Measurements from ENCODE around the gene MEGF11.

Gene MEGF11

DNA sequence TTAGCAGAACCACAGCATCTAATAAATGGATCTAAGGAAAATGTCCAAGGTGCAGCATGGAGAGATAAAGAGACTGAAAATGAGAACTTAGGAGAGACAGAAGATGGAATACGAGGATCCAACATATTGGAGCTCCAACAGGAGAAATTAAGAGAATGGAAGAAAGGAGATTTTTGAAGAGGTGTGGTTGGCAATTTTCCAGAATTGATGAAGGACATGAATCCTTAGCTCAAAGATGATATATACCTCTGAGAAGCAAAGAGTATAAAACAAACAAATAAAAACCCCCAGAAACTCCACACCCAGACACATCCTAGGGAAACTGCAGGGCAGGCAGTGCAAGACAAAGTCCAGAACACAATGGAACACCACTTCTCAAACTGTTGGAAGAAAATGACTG lies 141.2 kb downstream of the MEGF11 start:
- no peak for DNase-seq (ENCODE audit: low spot score)

- no peak for DNase-seq (ENCODE audit: low spot score)
Measured at GRCh38 chr15:66111363-66111762, 142.2 kb downstream of the MEGF11 start.

DNA sequence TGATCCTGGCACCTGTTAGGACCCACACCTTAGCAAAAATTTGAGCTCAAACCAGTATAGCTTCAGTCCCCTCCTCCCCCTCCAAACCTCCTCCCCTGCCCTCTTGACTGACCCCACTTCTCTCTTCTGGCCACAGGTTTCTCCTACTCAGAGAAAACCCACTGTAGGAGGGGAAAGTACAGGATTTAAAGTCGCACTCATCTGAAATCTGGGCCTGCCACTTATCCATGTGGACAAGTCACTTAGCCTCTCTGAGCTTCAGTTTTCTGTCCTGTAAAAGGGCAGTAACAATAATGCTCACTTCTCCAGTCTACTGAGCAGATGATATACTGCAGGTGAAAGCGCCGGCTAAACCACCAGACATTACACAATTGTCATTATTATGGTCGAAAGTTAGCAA lies 142.7 kb downstream of the MEGF11 start:
- DNase-seq (ENCODE audit: low spot score) = no peak

DNA sequence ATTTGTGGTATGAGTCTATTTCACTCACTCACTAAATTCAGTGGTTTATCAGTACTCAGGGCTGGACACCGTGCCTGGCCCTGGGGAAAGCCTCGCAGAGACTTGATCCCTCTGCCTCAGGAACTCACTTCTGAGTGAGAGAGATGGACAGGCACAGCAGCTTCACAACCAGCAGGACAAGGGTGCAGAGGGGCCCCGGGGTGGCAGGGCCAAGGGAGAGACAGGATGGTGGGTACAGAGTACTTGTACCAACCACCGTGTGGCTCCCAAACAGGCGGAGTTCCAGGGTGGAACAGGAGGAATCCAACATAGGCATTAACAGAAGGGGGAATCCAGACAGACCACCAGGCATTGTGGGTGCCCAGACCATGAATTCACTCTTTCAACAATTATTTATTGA lies 143.7 kb downstream of the MEGF11 start:
- DNase-seq (ENCODE audit: low spot score) = no peak

DNA sequence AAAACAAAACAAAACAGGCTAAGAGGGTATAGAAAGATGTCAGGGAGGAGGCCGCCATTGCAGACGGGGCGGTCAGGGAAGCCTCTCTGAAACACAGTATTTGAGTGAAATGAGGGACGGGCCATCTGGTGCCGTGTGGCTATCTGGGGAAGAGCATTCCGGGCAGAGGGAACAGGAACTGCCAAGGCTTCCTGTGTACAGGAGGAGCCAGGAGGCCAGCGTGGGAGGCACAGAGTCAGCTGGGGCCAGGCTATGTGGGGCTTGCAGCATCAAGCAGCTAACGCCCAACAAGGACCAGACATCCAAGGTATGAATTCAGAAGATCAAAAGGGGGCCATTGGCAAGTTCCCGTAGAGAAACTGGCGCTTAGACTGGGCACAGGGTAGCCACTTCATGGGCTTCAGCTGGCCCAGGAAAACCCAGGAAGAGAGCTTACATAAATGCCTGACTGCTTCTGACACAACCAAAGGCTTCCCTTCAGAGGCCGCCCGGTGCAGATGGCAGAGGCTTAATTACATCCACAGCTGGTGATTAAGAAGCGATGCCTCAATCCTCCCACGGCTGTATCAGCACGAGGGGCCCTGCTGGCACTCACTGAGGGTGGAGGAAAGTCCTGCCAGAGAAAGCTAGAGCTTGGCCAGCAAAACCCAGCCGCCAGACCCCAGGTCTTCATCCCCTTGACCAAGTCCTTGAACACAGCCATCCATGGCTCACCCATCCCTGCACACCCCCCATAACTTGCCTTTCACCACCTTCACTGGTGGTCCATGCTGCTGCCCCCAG lies 144.9 kb downstream of the MEGF11 start:
- no peak for DNase-seq (ENCODE audit: low spot score)

DNA sequence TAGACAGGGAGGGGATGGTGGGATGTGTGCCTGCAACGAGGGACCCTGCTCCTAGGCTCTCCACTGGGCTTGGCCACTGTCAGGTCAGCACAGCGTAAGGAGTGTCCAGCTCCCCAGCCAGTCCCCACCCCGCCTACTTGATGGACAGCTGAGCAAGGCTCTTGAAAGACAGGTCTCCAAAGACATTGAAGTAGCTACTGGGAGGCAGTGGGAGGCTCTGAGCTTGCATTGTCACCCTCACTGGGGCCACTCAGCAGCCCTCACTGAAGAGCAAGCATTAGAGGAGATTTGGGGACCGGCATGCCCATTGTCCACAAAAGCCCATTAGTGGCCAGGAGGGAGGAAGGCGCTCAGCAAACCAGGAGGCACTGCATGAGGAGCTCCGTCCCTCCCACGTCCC lies 146.5 kb downstream of the MEGF11 start:
- DNase-seq (ENCODE audit: low spot score) = no peak

DNA sequence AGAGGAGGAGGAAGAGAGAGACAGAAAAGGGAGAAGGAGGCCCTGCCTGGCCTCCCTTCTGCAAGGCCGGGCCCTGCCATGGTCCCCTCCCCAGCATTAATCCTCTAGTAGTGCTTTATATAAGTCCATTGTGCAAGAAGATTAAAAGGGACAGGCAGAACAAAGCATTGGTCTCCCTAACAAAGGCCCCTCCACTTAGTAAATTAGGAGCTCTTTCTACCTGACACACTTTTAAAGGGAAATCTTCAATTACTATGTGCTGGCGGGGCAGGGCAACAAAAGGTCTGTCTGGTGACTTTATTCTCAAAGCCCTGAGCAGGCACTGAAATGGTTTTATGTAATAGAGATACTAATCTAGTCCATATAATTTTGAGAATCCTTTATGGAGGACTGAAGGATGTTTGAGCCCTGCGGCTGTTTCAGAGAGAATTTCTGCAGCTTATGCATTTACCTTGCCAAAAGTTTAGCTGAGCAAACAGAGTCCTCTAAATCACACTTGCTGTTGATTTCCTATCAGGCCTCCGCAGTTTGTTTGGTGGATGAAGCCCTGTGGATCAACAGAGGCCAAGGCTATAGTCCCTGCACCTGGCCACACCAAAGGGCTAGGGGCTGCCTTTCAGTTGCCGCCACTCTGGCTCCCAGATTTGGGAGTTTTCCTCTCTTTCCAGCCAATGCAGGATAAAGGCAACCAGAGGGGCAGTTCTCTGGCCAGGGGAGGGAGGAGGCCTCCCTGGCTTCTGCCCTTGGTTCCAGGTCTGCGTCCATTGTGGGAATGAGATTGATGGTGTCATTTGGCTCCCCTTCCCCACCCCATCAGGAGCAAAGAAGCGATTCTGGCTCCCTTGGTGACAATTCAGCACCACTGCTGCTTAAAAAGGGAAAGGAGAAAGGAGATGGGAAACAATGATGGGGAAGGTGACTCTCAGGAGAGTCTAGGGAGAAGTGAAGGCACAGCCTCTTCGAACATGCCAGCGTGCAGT lies 148.0 kb downstream of the MEGF11 start:
- DNase-seq (ENCODE audit: low spot score) = no peak

- DNase-seq (ENCODE audit: low spot score) = no peak
Measured at GRCh38 chr15:66103293-66103590, 150.3 kb downstream of the MEGF11 start.

DNA sequence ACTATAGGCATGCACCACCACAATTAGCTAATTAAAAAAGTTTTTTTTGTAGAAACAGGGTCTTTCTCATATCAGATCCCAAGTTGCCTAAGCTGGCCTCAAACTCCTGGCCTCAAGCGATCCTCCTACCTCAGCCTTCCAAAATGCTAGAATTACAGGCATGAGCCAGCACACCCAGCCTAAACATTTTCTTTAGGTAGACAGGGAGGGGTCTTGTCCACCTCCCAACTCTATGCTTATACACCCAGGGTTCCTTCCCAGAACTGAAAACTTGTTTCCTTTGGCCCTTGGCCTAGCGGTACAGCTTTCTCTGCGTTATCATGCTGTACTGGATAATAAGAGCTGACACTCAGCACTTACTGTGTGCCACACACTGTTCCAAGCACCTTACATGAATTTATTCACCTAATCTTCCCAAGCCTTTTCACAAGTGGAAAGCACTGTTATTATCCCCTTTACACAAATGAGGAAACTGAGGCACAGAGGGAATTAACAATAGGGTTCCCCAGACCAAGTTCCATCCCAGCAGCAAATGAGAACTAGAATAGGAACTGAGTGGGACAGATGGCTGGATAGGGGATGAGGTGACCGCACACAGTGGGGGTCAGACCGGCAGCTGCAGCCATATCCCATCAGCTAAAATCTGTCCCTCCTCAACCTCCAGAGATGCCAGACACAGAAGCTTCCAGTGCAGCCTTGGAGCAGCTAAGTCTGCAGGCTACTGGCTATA lies 150.8 kb downstream of the MEGF11 start:
- DNase-seq (ENCODE audit: low spot score) = no peak

GRCh38 chr15:66101715-66102395 lies 151.7 kb downstream of the MEGF11 start:
- no peak for DNase-seq (ENCODE audit: low spot score)

DNA sequence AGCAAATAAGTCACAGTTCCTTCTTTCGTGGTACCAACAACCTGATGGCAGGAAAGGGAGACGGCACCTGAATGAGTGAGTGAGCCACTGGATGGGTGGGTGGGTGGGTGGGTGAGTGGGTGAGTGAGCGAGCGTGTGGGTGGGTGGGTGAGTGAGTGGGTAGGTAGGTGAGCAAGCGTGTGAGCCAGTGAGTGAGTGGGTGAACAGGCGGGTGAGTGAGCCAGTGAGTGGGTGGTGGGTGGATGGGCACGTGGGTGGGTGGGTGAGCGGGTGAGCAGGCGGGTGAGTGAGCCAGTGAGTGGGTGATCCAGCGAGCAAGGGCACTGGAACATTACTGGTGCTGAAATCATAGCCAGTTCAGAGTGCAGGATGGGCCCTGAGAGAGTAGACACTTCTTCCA lies 152.8 kb downstream of the MEGF11 start:
- no peak for DNase-seq (ENCODE audit: low spot score)

- no peak for DNase-seq (ENCODE audit: low spot score)
Measured at GRCh38 chr15:66099950-66100671, 153.4 kb downstream of the MEGF11 start.

- no peak for DNase-seq (ENCODE audit: low spot score)
Measured at GRCh38 chr15:66098022-66098363, 155.6 kb downstream of the MEGF11 start.

GRCh38 chr15:66097151-66098021 lies 156.2 kb downstream of the MEGF11 start:
- DNase-seq (ENCODE audit: low spot score) = no peak

- no peak for DNase-seq (ENCODE audit: low spot score)
Measured at GRCh38 chr15:66096688-66097058, 156.9 kb downstream of the MEGF11 start.

DNA sequence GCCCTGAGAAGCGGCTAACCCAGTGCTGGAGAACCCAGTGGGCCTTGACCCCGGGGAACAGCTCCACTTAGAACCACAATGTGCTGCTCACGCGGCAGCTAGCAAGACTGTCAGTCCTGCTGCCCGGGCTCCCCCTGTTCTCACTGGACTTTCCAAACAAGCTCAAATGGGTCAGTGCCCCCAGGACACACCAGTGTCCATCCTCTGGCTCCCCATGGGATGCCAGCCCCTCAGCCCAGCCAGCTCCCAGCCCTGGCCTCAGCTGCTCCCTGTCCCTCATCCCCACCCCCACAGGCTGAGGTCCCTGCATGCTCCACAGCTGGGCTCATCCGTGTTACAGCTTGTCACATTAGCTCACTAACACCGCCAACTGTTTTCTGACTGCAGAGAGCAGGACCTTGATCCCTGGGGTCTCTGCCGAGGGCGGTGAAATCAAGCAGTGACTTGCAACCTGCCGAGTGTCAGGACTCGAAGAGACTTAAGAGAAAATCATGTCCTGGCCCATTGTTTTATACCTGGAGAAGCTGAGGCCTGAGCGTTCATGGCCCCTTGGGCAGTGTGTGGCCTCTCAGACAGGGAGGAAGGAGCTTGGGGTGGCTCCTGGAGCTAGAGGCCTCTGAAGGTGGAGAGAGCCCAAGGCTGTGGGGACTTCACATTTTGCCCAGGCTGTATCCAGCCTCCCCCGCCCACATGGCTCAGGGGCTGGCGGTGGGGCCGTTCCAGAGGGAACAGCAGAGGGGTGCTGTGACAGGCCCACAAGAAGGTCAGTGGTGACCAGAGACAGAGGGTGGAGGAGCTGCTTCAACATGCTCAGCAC lies 157.5 kb downstream of the MEGF11 start:
- DNase-seq (ENCODE audit: low spot score) = no peak

GRCh38 chr15:66094331-66094730 lies 159.2 kb downstream of the MEGF11 start:
- DNase-seq (ENCODE audit: low spot score) = no peak

DNA sequence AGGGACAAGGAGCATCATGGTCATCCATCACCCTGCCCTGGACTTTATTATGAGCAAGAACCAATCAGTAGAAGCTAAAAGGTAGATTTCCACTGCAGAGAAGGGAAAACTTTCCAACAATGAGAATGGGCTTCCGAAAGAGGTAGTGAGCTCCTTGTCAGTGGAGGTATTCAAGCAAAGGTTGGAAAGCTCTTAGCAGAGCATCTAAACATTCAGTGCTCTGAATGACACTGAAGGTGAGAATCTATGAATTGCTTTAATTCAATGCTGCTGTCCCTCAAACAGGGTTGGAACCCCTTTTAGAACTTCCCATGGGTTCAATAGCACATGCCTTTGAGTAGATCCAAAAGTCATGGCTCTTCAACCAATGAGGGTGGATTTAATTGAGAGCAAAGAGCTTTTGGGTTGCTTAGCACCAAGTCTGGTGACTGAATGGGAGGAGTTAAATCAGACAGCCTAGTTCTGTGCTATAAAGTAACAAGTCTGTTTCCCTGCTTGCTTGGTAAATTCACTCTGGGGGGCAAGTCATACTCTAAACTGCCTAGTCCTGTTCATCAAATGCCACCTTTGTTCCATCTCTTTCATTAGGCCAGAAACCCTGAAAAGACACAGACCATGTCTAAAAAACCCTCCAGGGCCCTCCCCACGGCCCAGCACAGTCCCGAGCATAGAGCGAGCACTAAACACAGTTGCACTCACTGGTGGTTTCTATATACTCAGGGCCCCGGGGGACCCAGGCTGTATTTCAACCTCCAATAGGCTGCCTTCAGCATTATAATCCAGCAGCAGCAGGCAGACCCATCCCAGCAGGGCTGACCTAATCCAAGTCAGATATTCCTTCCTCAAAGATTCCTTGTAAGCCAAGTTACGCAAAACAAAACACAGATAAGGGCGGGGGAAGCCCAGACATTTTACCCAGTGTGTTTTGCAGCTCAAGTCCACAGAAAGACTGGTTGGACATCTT lies 161.2 kb downstream of the MEGF11 start:
- DNase-seq (ENCODE audit: low spot score) = no peak

GRCh38 chr15:66089509-66089908 lies 164.0 kb downstream of the MEGF11 start:
- no peak for DNase-seq (ENCODE audit: low spot score)
